Dendritic cell treated with granulocyte-macrophage colony-stimulating factor and Interleukin-4, amounts not matched to agents 40 ng/mL and 50 ng/mL, for 4 days (primary cell): ENCODE data around the gene LLPH.

Experiments used
- H3K27ac Mint-ChIP-seq: one replicate; pipeline ENCODE4 v1.8.0; 2022; ENCODE audit warnings: mild to moderate bottlenecking, mixed read lengths
- H3K27me3 Mint-ChIP-seq: one replicate; pipeline ENCODE4 v1.8.0; 2022; ENCODE audit warnings: mild to moderate bottlenecking, mixed read lengths
- H3K36me3 Mint-ChIP-seq: one replicate; pipeline ENCODE4 v1.8.0; 2022; ENCODE audit warnings: low read depth, mixed read lengths
- H3K4me1 Mint-ChIP-seq: one replicate; pipeline ENCODE4 v1.8.0; 2022; ENCODE audit warnings: low read depth, mixed read lengths
- H3K4me3 Mint-ChIP-seq: one replicate; pipeline ENCODE4 v1.8.0; 2022; ENCODE audit warnings: mild to moderate bottlenecking, moderate library complexity, mixed read lengths
- H3K9me3 Mint-ChIP-seq: one replicate; pipeline ENCODE4 v1.8.0; 2022; ENCODE audit warnings: mixed read lengths
- intact Hi-C: fragments of 100-400 bp; cut with micrococcal nuclease; formaldehyde crosslinking; loops from one replicate; pipeline ENCODE4 v1.15.0; 2022

LLPH gene

DNA sequence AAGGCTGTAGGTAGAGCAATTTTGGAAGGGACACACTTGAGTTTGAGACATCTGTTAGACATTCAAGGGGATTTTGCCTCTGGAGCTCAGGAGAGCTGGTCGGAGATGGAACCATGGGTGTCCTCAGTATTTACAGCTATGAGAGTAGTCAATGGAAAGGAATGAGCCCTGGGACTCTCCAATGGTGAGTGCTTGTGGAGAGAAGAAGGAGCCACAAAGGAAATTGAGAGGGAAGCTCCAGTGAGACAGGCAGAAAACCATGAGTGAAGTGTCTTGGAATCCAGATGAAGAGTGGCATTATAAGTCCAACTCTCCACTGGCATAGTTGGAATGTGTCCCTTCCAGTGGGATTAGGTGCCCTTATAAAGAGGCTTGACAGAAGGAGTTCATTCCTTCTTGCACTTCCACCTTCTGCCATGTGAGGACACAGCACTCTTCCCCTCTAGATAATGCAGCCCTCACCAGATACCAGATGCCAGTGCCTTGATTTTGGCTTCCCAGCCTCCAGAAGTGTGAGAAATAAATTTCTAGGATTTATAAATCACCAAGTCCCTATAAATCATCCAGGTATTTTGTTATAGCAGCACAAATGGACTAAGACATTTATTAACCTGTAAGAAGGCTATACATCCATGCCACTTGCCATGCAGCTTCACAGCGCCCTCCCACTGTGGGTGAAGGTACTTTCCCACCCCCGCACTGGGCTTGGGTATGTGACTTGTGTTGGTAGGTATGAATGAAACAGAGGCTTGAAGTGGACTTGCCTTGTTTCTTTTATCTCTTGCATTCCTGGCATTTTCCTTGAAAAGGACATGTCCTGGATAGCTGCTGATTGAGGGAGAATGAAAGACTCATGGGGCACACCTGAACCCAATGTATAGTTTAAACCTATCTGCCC lies 27.3 kb downstream of the LLPH start:
- Mint-ChIP-seq H3K9me3 (peaks cover 8% of the 10 kb centered on the region), H3K27ac (no peak overlapping the region), H3K4me1 (peaks cover 9% of the 10 kb centered on the region), H3K27me3 (peaks cover 2% of the 10 kb centered on the region), H3K4me3 (no peak overlapping the region), H3K36me3 (no peaks in the 10 kb centered on the region)
- intact Hi-C loops, result no loop called here

DNA sequence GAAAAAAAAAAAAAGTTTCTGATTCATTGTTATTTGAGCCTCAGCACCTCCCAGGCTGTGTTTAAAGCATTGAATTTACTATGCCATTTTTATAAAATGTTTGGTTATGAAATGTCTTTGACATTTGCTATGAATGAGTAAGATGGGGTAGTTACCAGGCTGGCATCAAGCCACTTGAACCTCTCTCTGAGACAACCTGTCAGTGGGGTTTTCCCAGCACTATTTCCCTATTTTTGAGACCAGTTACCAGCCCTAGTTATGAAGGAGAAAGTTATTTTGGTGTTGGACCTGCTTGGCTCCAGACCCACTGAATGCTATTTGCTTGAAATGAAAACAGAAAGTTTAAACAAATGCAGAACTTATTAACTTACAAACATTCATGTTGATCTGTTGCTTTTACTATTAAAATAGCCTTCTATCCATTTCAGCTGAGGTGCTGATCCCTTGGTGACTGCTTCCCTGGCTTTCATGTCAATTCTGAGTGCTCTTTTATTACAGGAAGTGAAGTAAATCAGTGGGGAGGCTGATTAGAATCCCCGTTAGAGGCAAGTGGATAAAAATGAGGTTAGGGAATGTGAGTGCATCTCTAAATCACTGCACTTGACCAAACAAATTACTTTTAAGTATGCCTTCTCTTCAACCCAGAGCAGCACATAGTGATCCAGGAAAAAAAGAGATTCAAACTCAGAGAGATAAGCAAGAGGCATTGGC lies 37.8 kb downstream of the LLPH start:
- no peaks in the 10 kb centered on the region for H3K27me3 Mint-ChIP-seq
- intact Hi-C loops, result no loop called here
- H3K27ac Mint-ChIP-seq, result no peak overlapping the region
- no peak overlapping the region for H3K4me3 Mint-ChIP-seq
- H3K9me3 Mint-ChIP-seq, result no peaks in the 10 kb centered on the region
- H3K4me1 Mint-ChIP-seq, result peaks cover 14% of the 10 kb centered on the region
- no peaks in the 10 kb centered on the region for H3K36me3 Mint-ChIP-seq

DNA sequence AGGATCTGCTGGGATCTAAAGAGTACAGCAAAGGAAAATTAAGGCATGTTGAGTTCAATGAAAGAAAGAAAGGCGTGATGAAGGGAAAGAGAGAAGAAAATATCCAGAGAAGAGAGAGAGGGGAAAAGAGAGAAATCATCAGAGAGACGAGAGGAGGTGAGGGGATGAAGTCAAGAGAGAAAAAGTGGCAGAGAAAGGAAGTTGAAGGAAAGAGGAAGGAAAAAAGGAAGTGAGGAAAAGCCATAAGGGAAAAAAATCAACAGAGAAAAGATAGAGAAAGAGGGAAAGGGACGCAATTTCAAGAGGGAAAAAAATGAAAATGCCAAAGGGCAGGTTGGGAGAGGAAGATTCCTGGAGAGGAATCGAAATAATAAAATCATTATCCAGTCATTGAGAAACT lies 40.4 kb downstream of the LLPH start:
- Mint-ChIP-seq H3K9me3 (no peaks in the 10 kb centered on the region), H3K4me1 (peaks cover 14% of the 10 kb centered on the region), H3K27me3 (no peaks in the 10 kb centered on the region), H3K27ac (no peak overlapping the region), H3K4me3 (no peak overlapping the region), H3K36me3 (no peaks in the 10 kb centered on the region)
- intact Hi-C loops, result no loop called here

GRCh38 chr12:66087365-66087943 lies 43.1 kb downstream of the LLPH start:
- Mint-ChIP-seq H3K27ac (no peak overlapping the region), H3K27me3 (no peaks in the 10 kb centered on the region), H3K9me3 (no peaks in the 10 kb centered on the region), H3K4me1 (peaks cover 7% of the 10 kb centered on the region), H3K36me3 (no peaks in the 10 kb centered on the region), H3K4me3 (no peak overlapping the region)
- intact Hi-C loops, result loop anchor here (1.0 to 5.0 kb wide), 4 partner anchors 100 to 780 kb away; no protein-coding TSS in a partner anchor

DNA sequence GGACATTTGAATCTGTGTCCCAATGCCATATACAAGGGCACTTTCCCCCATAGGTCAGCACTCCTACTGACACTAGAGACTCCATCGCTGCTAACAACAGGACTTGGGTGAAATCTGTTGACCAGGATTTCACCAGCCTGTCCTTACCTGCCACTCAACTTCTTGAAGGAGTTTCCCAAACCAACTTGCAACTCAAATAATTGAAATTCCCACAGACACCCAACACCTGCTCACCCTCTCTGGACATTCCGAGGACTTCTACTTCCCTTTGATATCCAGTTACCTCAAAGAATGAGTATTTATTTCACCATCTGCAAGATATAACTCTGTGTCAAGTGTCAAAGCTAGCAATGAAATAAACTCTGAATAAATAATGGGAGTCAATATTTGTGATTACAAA lies 44.6 kb downstream of the LLPH start:
- intact Hi-C loops, result loop anchor here (5.0 kb wide), 3 partner anchors 99 to 779 kb away; no protein-coding TSS in a partner anchor
- H3K27me3 Mint-ChIP-seq, result no peaks in the 10 kb centered on the region

DNA sequence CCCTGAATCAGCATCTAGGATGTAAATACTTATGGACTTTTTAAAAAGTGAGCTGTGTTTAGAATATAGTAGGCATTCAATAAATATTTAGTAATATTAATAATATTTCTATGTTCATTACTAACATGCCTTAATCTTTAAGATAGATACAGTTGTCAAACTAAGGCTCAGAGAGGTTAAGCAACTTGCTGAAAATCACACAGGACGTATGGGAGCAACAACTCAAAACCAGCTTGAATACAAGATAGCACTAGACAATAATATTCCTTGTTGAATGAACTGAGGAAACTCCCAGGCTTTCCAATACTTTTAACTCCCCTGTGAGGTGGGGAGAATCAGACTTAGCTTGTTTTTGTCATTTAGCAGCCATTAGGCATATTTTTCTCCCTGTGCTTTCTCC lies 45.3 kb downstream of the LLPH start:
- H3K4me1 Mint-ChIP-seq, result peaks cover 4% of the 10 kb centered on the region
- intact Hi-C loops, result loop anchor here (5.0 kb wide), 3 partner anchors 98 to 778 kb away; no protein-coding TSS in a partner anchor
- H3K9me3 Mint-ChIP-seq, result no peaks in the 10 kb centered on the region
- no peaks in the 10 kb centered on the region for H3K27me3 Mint-ChIP-seq
- H3K27ac Mint-ChIP-seq, result no peak overlapping the region
- no peak overlapping the region for H3K4me3 Mint-ChIP-seq
- H3K36me3 Mint-ChIP-seq, result no peaks in the 10 kb centered on the region

More for the DNA sequence above, 44.6 kb downstream of the LLPH start:
- no peak overlapping the region for H3K27ac Mint-ChIP-seq
- H3K36me3 Mint-ChIP-seq, result no peaks in the 10 kb centered on the region
- H3K4me3 Mint-ChIP-seq, result no peak overlapping the region
- H3K4me1 Mint-ChIP-seq, result peaks cover 6% of the 10 kb centered on the region
- H3K9me3 Mint-ChIP-seq, result no peaks in the 10 kb centered on the region

GRCh38 chr12:66083766-66084165 lies 46.8 kb downstream of the LLPH start:
- H3K4me3 Mint-ChIP-seq, result no peak overlapping the region
- intact Hi-C loops, result no loop called here
- H3K27me3 Mint-ChIP-seq, result no peaks in the 10 kb centered on the region
- no peak overlapping the region for H3K27ac Mint-ChIP-seq
- no peaks in the 10 kb centered on the region for H3K9me3 Mint-ChIP-seq
- no peaks in the 10 kb centered on the region for H3K4me1 Mint-ChIP-seq
- no peaks in the 10 kb centered on the region for H3K36me3 Mint-ChIP-seq

DNA sequence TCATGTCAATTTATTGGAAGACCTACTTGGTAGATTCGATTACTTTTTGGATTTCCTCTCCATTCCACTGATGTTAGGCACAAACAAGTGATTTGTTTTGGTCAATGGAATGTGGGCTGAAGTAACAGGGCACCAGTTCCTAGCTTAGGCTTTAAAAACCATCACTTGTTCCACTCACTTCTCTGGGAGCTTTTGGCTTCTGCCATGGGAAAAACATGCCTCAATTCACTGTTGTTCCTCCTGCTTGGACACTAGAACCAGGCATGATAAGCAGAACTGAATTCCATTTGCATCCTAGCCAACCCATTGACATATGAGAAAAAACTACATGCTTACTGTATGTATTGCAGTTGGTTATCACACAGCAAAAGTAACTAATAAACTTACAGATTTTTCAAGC lies 47.8 kb downstream of the LLPH start:
- Mint-ChIP-seq H3K9me3 (no peaks in the 10 kb centered on the region), H3K27ac (no peak overlapping the region), H3K4me3 (no peak overlapping the region), H3K27me3 (no peaks in the 10 kb centered on the region), H3K4me1 (no peaks in the 10 kb centered on the region), H3K36me3 (no peaks in the 10 kb centered on the region)
- intact Hi-C loops, result no loop called here

GRCh38 chr12:66080791-66081190 lies 49.8 kb downstream of the LLPH start:
- no peaks in the 10 kb centered on the region for H3K4me1 Mint-ChIP-seq
- intact Hi-C loops, result no loop called here
- no peaks in the 10 kb centered on the region for H3K36me3 Mint-ChIP-seq
- H3K27ac Mint-ChIP-seq, result no peak overlapping the region
- H3K9me3 Mint-ChIP-seq, result no peaks in the 10 kb centered on the region
- no peaks in the 10 kb centered on the region for H3K27me3 Mint-ChIP-seq
- no peak overlapping the region for H3K4me3 Mint-ChIP-seq

DNA sequence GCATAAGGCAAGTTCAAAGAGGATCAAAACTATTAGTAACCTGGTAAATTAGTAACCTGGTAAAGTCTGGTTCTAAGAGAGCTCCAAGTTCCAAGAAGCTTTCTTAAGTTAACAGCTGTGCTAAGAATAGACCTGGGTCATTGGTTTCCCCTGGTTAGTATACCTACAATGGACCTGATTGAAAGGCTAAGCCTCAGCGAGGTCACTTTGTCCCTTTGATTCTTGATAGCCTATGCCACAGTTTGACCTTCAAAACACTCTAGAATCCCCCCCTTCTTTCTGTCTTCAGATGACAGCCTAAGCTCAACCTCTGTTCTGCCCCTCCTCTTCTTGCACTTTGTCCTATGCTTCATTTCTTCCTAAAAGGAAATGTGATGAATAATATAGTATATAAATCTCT lies 53.0 kb downstream of the LLPH start:
- Mint-ChIP-seq H3K36me3 (no peaks in the 10 kb centered on the region), H3K4me1 (peaks cover under 1% of the 10 kb centered on the region), H3K27ac (no peak overlapping the region), H3K27me3 (no peaks in the 10 kb centered on the region), H3K9me3 (no peaks in the 10 kb centered on the region), H3K4me3 (no peak overlapping the region)
- intact Hi-C loops, result no loop called here

GRCh38 chr12:66074561-66074960 lies 56.0 kb downstream of the LLPH start:
- H3K27me3 Mint-ChIP-seq, result no peaks in the 10 kb centered on the region
- H3K9me3 Mint-ChIP-seq, result no peaks in the 10 kb centered on the region
- peaks cover 19% of the 10 kb centered on the region for H3K4me1 Mint-ChIP-seq
- no peak overlapping the region for H3K27ac Mint-ChIP-seq
- H3K4me3 Mint-ChIP-seq, result no peak overlapping the region
- H3K36me3 Mint-ChIP-seq, result no peaks in the 10 kb centered on the region
- intact Hi-C loops, result no loop called here

- intact Hi-C loops, result no loop called here
- H3K4me1 Mint-ChIP-seq, result peaks cover 19% of the 10 kb centered on the region
- H3K36me3 Mint-ChIP-seq, result no peaks in the 10 kb centered on the region
- H3K27me3 Mint-ChIP-seq, result no peaks in the 10 kb centered on the region
- no peak overlapping the region for H3K27ac Mint-ChIP-seq
- H3K9me3 Mint-ChIP-seq, result no peaks in the 10 kb centered on the region
- H3K4me3 Mint-ChIP-seq, result no peak overlapping the region
Measured at GRCh38 chr12:66072566-66072965, 58.0 kb downstream of the LLPH start.

DNA sequence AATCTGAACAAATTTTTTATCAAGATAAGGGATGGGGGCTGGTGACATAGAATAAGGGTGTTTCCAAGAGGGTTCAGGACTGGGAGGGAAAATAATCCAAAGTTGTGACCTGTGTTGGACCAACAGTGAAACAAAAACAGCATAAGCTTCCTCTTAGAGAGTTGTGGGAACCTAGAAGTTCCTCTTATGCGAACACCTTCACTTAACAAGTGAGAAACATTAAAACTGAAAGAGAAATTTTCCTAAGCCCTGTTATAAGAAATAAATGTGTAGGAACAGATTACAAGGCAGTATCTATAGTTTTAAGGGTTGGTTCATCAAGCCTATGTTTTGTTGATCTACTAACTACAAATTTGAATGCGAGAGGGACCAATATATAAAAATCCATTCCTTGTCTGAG lies 58.4 kb downstream of the LLPH start:
- H3K4me3 Mint-ChIP-seq, result no peak overlapping the region
- H3K4me1 Mint-ChIP-seq, result peaks cover 19% of the 10 kb centered on the region
- H3K9me3 Mint-ChIP-seq, result peaks cover 1% of the 10 kb centered on the region
- H3K27ac Mint-ChIP-seq, result no peak overlapping the region
- no peaks in the 10 kb centered on the region for H3K27me3 Mint-ChIP-seq
- H3K36me3 Mint-ChIP-seq, result no peaks in the 10 kb centered on the region
- intact Hi-C loops, result no loop called here

DNA sequence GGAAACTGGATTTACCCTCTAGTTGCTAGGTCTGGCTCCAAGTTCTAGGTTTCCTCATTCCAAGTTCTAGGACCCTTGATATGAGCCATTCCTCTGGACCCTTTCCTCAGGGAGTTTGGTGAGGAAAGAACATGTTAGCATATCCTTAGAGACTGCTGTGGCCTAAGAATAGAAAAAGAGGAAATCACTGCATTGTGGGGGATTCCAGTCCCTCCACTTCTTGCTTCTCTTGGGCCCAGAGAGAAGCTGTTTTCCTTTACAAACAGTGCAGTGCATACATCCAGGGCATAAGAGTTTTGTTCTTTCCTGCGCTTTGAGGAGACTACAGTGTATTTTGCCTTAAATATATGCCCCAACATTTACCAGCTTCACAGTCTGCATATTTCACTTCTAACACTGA lies 59.0 kb downstream of the LLPH start:
- intact Hi-C loops, result no loop called here
- H3K4me1 Mint-ChIP-seq, result peaks cover 19% of the 10 kb centered on the region
- H3K9me3 Mint-ChIP-seq, result peaks cover 7% of the 10 kb centered on the region
- no peak overlapping the region for H3K27ac Mint-ChIP-seq
- H3K4me3 Mint-ChIP-seq, result no peak overlapping the region
- H3K36me3 Mint-ChIP-seq, result no peaks in the 10 kb centered on the region
- H3K27me3 Mint-ChIP-seq, result no peaks in the 10 kb centered on the region
